Breast epithelium (tissue), 4 donors: ENCODE results near the gene HIC1. TPM values are rescaled to one million over a fixed set of nuclear protein-coding genes. Genes with fewer than 3 reads are reported as not detected.

Experiments
- DNase-seq, 2 donors: peaks; one replicate each; pipeline ENCODE4 v3.0.0-alpha.2; 2019; ENCODE audit warnings: low spot score in 2 of 2
- H3K27ac ChIP-seq, 2 donors: fragments of 200-600 bp; sonication (generic) in 1 of 2; one replicate each; pipeline ENCODE4 v1.5.1; 2016 to 2019; ENCODE audit warnings: mild to moderate bottlenecking in 1 of 2
- H3K27me3 ChIP-seq, 2 donors: fragments of 200-600 bp; sonication (generic) in 1 of 2; one replicate each; pipeline versions ENCODE4 v1.5.1 to v1.6.0; 2017 to 2019; ENCODE audit warnings: control low read depth in 1 of 2, mild to moderate bottlenecking in 1 of 2
- H3K36me3 ChIP-seq: fragments of 200-600 bp; one replicate; pipeline ENCODE4 v1.5.1; 2019
- H3K4me1 ChIP-seq, 2 donors: fragments of 200-600 bp; sonication (generic); one replicate each; pipeline ENCODE4 v1.5.1; 2016 to 2019; ENCODE audit warnings: control low read depth in 1 of 2
- H3K4me3 ChIP-seq, 3 donors: fragments of 200-600 bp; sonication (generic); 1 replicate in 2 of 3; 2 replicates in 1 of 3; pipeline ENCODE4 v1.5.1; 2016 to 2019; ENCODE audit warnings: mild to moderate bottlenecking in 3 of 3, moderate library complexity in 2 of 3
- H3K9me3 ChIP-seq, 2 donors: fragments of 200-600 bp; sonication (generic) in 1 of 2; one replicate each; pipeline ENCODE4 v1.5.1; 2016 to 2019; ENCODE audit warnings: control low read depth in 1 of 2
- POLR2A ChIP-seq: fragments of 450-650 bp; IDR thresholded peaks from one replicate; pipeline ENCODE4 v1.6.1; 2016; ENCODE audit warnings: antibody characterized with exemption, mild to moderate bottlenecking, moderate library complexity
- POLR2AphosphoS5 ChIP-seq, 3 donors: sonication (generic); formaldehyde crosslinking; IDR thresholded peaks; one replicate each; pipeline ENCODE4 v1.6.1; 2017; ENCODE audit warnings: antibody characterized with exemption in 3 of 3
- intact Hi-C: fragments of 100-400 bp; cut with DNase I; formaldehyde crosslinking; loops from one replicate; pipeline ENCODE4 v1.15.1; 2023; ENCODE audit warnings: low total_unique reads
- total RNA-seq, 3 donors: library from RNA; depleted of rRNA; stranded (reverse); fragments of >200 nt; gene quantifications; one replicate each; pipeline ENCODE4 v1.1.0, GENCODE V29; 2016
- TF ChIP-seq, protein P1 (sequence below), 3 donors: fragments of 450-650 bp; IDR thresholded peaks; one replicate each; pipeline ENCODE4 v1.5.1; 2016 to 2017; ENCODE audit warnings: antibody characterized with exemption in 3 of 3, mild to moderate bottlenecking in 3 of 3, moderate library complexity in 3 of 3

HIC1 gene
- total RNA-seq, 3 donors from 2014 or later: 12.6 to 16.4 (median 12.7) TPM

DNA sequence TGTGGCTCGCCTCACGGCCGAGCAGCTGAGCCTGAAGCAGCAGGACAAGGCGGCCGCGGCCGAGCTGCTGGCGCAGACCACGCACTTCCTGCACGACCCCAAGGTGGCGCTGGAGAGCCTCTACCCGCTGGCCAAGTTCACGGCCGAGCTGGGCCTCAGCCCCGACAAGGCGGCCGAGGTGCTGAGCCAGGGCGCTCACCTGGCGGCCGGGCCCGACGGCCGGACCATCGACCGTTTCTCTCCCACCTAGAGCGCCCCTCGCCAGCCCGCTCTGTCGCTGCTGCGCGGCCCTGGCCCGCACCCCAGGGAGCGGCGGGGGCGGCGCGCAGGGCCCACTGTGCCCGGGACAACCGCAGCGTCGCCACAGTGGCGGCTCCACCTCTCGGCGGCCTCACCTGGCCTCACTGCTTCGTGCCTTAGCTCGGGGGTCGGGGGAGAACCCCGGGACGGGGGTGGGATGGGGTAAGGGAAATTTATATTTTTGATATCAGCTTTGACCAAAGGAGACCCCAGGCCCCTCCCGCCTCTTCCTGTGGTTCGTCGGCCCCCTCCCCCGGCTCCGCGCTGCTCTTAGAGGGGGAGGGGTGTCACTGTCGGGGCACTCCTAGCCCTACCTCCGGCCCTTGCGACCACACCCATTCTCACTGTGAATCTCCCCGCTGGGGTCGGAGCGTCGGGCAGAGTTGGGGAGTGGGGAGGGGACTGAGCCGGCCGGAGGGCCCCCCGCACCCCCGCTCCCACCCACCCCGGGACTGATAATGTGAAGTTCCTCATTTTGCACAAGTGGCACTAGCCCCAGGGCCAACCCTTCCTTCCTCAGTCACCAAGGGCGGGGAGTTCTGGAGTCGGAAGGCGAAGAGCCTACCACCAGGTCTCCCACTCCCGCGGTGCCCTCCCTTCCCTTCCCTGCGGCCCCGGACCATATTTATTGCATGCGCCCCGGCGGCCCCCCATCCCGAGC is 4.0 kb downstream of the HIC1 start:
- H3K27me3 ChIP-seq: no peaks in the 10 kb centered on the region
- peaks cover 2 to 6% of the 10 kb centered on the region in 2 donors for H3K4me1 ChIP-seq
- no peaks in the 10 kb centered on the region for H3K9me3 ChIP-seq
- intact Hi-C loops: loop anchor here (5.0 kb wide), 1 partner anchor 183 kb away; no protein-coding TSS in a partner anchor
- H3K27ac ChIP-seq: peak overlapping the region; percentile 74 to 89
- no peaks in the 10 kb centered on the region for H3K36me3 ChIP-seq
- TF ChIP-seq POLR2AphosphoS5 (IDR thresholded peaks at IDR 0.05): peak in 1 of 3 donors; percentile 29
- TF ChIP-seq POLR2A: no peak
- TF ChIP-seq, protein P1, sequence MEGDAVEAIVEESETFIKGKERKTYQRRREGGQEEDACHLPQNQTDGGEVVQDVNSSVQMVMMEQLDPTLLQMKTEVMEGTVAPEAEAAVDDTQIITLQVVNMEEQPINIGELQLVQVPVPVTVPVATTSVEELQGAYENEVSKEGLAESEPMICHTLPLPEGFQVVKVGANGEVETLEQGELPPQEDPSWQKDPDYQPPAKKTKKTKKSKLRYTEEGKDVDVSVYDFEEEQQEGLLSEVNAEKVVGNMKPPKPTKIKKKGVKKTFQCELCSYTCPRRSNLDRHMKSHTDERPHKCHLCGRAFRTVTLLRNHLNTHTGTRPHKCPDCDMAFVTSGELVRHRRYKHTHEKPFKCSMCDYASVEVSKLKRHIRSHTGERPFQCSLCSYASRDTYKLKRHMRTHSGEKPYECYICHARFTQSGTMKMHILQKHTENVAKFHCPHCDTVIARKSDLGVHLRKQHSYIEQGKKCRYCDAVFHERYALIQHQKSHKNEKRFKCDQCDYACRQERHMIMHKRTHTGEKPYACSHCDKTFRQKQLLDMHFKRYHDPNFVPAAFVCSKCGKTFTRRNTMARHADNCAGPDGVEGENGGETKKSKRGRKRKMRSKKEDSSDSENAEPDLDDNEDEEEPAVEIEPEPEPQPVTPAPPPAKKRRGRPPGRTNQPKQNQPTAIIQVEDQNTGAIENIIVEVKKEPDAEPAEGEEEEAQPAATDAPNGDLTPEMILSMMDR (IDR thresholded peaks at IDR 0.05): peak; percentile 20 to 32 (median 30)
- H3K4me3 ChIP-seq: peak overlapping the region; percentile 61 to 84 (median 70)
- no peak for DNase-seq

DNA sequence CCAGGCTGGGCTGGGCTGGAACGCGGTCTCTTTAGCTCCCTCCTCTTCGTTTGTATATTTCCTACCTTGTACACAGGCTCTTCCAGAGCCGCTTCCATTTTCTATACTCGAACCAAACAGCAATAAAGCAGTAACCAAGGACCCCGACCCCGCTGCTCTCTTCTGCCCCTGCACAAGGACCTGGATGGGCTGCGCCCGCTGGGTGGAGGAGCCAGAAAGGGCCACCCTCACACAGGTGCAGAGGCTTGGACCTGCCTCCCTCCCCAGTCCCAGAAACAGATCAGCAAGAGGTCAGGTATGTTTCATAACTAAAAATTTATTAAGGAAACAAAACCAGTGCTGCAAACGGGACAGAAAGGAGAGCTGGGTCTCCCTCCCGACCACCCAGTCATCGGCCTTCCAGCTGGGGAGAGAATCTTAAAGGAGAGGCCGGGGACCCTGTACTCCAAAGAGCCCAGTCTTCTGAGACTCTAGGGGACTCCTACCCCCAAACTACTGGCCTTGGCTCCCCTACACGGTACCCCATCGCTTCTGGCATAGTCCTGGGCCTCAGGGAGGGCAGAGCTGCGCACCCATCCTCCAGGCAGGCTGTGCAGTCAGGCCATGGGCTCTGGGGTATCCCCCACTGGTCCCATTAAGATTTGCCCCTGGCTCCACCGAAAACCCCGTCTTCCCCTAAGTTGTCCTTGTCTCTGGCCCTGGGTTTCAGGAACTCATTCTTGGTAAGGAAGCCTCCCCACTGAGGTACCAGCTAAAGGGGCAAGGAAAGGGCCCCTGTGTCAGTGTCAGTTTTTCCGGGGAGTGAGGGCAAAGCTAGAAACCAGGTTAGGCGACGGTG is 4.9 kb downstream of the HIC1 start:
- H3K27ac ChIP-seq: peak overlapping the region; percentile 74 to 89
- intact Hi-C loops: loop anchor here (5.0 kb wide), 1 partner anchor 183 kb away; no protein-coding TSS in a partner anchor
- peak overlapping the region; percentile 0 to 70 (median 61) for H3K4me3 ChIP-seq
- no peaks in the 10 kb centered on the region for H3K36me3 ChIP-seq
- no peaks in the 10 kb centered on the region for H3K27me3 ChIP-seq
- TF ChIP-seq POLR2AphosphoS5 (IDR thresholded peaks at IDR 0.05) (no peak), POLR2A (no peak)
- TF ChIP-seq, protein P1 (IDR thresholded peaks at IDR 0.05): no peak
- DNase-seq: no peak
- no peaks in the 10 kb centered on the region for H3K9me3 ChIP-seq
- H3K4me1 ChIP-seq: peaks cover 0 to 2% of the 10 kb centered on the region in 2 donors

DNA sequence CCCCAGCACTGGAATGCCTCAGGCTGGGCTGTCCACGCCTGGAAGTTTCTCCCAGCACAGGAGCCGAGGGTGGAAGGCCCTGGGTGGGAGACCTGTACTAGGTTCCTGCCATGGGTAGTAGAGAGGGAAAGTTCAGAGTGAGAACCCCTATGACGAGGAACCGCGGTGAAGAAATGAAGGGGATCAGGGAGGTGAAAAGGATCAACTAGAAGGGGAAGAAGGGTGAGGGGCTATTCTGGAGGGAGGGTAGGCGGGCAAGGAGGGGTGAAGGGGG is 5.4 kb downstream of the HIC1 start:
- H3K27me3 ChIP-seq: no peaks in the 10 kb centered on the region
- intact Hi-C loops: no loop called here
- no peak for DNase-seq
- peak overlapping the region; percentile 74 to 89 for H3K27ac ChIP-seq
- no peaks in the 10 kb centered on the region for H3K36me3 ChIP-seq
- H3K4me1 ChIP-seq: peaks cover 0 to 2% of the 10 kb centered on the region in 2 donors
- no peaks in the 10 kb centered on the region for H3K9me3 ChIP-seq
- TF ChIP-seq POLR2AphosphoS5 (IDR thresholded peaks at IDR 0.05): no peak
- TF ChIP-seq, protein P1 (IDR thresholded peaks at IDR 0.05): no peak
- TF ChIP-seq POLR2A: no peak
- peak overlapping the region in 1 of 3 donors; percentile 19 for H3K4me3 ChIP-seq

DNA sequence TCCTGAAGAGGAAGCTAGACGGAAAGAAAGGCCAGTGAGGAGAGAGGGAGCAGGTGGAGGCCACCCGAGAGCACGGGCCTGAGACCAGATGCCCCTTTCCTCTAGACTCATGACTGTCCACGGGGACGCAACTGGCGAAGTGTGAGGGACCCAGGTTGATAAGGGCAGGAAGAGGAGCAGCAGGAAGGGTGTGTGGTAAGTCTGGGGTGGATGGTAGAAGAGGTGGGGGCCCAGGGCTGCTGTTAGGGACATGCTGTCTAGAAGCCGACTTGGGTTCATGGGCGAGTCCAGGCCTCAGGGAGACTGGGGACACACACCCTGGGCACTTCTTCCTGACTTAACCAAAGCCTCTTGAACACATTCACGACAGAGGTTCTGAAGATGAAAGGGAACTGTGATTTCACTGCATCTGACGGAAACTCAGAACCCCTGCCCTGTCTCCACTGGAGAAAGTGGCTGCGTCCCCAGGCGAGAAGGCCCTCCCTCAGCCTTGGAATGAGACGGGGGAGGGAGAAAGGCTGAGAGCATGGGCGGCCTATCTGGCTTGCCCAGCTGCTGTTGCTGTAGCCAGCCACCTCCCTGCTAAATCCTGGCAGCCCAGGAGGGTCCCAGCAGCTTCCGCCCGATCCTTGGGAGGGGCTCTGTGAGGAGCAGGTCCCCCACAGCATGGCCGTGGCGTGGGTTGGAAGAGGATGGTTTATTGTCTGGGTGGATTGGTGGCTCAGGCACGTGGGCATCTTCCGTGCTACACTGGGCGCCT is 6.0 kb downstream of the HIC1 start:
- H3K27me3 ChIP-seq: no peaks in the 10 kb centered on the region
- TF ChIP-seq, protein P1 (IDR thresholded peaks at IDR 0.05): no peak
- TF ChIP-seq POLR2AphosphoS5 (IDR thresholded peaks at IDR 0.05): peak in 2 of 3 donors; percentile 4 to 17
- intact Hi-C loops: no loop called here
- DNase-seq: no peak
- peaks cover 0 to 2% of the 10 kb centered on the region in 2 donors for H3K4me1 ChIP-seq
- H3K4me3 ChIP-seq: peak overlapping the region in 1 of 3 donors; percentile 19
- H3K9me3 ChIP-seq: no peaks in the 10 kb centered on the region
- H3K27ac ChIP-seq: peak overlapping the region; percentile 74 to 89
- H3K36me3 ChIP-seq: no peaks in the 10 kb centered on the region
